AG04450 (cell line): Measurements from ENCODE around the gene ZBTB37. TPM values are rescaled to one million over a fixed set of nuclear protein-coding genes. Genes with fewer than 3 reads are reported as not detected.
"Not testable (repeated sequence)": the region's sequence is repeated elsewhere in the genome, so short reads cannot be mapped to it uniquely, and the experiment has no call there.

ENCODE experiments used
- CTCF ChIA-PET: fragments of 300-600, 350-600 bp; formaldehyde crosslinking; extraction: SDS; loops from one replicate; lab custom pipeline; 2022; ENCODE audit warnings: antibody characterized with exemption, inconsistent platforms; lab: Charles Lee
- POLR2A ChIA-PET: fragments of 350-600 bp; formaldehyde crosslinking; extraction: SDS; loops from one replicate; lab custom pipeline; 2021; ENCODE audit warnings: antibody characterized with exemption, inconsistent platforms; lab: Yijun Ruan, JAX
- DNase-seq: peaks from one replicate; pipeline ENCODE4 v3.0.0-alpha.2; 2011; ENCODE audit warnings: low read depth, low spot score
- H3K27ac ChIP-seq: one replicate; pipeline ENCODE4 v1.5.1; 2012; ENCODE audit warnings: low read depth, low read length, control low read depth
- H3K27me3 ChIP-seq: one replicate; pipeline ENCODE4 v1.6.0; 2012; ENCODE audit warnings: low read length; ENCODE audit not compliant: control insufficient read depth, insufficient read depth
- H3K4me3 ChIP-seq: 2 replicates; pipeline ENCODE4 v1.5.1; 2011; ENCODE audit warnings: mild to moderate bottlenecking, low read depth, low read length, control low read depth
- H3K9me3 ChIP-seq: 2 replicates; pipeline ENCODE4 v1.5.1; 2012; ENCODE audit warnings: low read length; ENCODE audit not compliant: control insufficient read depth, insufficient read depth
- CTCF ChIP-seq: IDR thresholded peaks from 2 replicates; pipeline ENCODE4 v1.5.1; 2011; ENCODE audit warnings: low read depth, low read length, control low read depth, inconsistent platforms
- polyA plus RNA-seq: library from polyadenylated mRNA; depleted of rRNA; stranded (reverse); fragments of >200 nt; gene quantifications from 2 replicates; pipeline ENCODE4 v1.2.3, GENCODE V29; 2011

Gene ZBTB37
- polyA plus RNA-seq, 1 experiment, result 2.8 TPM

GRCh38 chr1:173876732-173877131 lies 8.6 kb downstream of the ZBTB37 start:
- ChIA-PET POLR2A (no interaction called here), CTCF (no interaction called here)
- no peak for TF ChIP-seq CTCF
- Histone ChIP-seq H3K9me3 (no peaks in the 10 kb centered on the region), H3K27me3 (no peaks in the 10 kb centered on the region), H3K27ac (no peak overlapping the region), H3K4me3 (no peak overlapping the region)
- no peak for DNase-seq

- ChIA-PET POLR2A (no interaction called here), CTCF (no interaction called here)
- Histone ChIP-seq H3K9me3 (no peaks in the 10 kb centered on the region), H3K4me3 (no peak overlapping the region), H3K27me3 (no peaks in the 10 kb centered on the region), H3K27ac (no peak overlapping the region)
- DNase-seq, result no peak
- no peak for TF ChIP-seq CTCF
These were observed 10.1 kb downstream of the ZBTB37 start for GRCh38 chr1:173878251-173878650.

GRCh38 chr1:173881117-173881516 lies 12.9 kb downstream of the ZBTB37 start:
- CTCF ChIA-PET, H3K27me3 ChIP-seq, POLR2A ChIA-PET, H3K4me3 ChIP-seq, H3K27ac ChIP-seq, H3K9me3 ChIP-seq, DNase-seq: not testable (repeated sequence)

- Histone ChIP-seq H3K9me3 (no peaks in the 10 kb centered on the region), H3K27me3 (no peaks in the 10 kb centered on the region), H3K27ac (no peak overlapping the region), H3K4me3 (no peak overlapping the region)
- TF ChIP-seq CTCF, result no peak
- no peak for DNase-seq
- ChIA-PET POLR2A (interaction anchor here (0.9 kb wide), 1 partner anchor 17 kb away, joined by 3 read pairs; the partner anchor contains the start of genes GAS5 and ZBTB37), CTCF (no interaction called here)
These were observed 16.5 kb downstream of the ZBTB37 start for GRCh38 chr1:173884701-173885100.

GRCh38 chr1:173886746-173887611 lies 18.8 kb downstream of the ZBTB37 start:
- H3K27me3 ChIP-seq, result no peaks in the 10 kb centered on the region
- ChIA-PET CTCF (no interaction called here), POLR2A (no interaction called here)
- H3K4me3 ChIP-seq, result no peak overlapping the region
- H3K27ac ChIP-seq, result no peak overlapping the region
- no peak for TF ChIP-seq CTCF
- DNase-seq, result no peak
- H3K9me3 ChIP-seq, result no peaks in the 10 kb centered on the region
